HCT116 (cell line): ENCODE measurements around the gene MED13L. TPM values are rescaled to one million over a fixed set of nuclear protein-coding genes. Genes with fewer than 3 reads are reported as not detected.

Experiments
- ATAC-seq: fragments of 200-7000 bp; cut with Tn5 transposase; 2 replicates; pipeline ENCODE4 v1.9.1; 2020; ENCODE audit warnings: mild to moderate bottlenecking, moderate library complexity
- BruUV-seq: library from RNA; stranded (reverse); fragments of 400-500 nt; replicated peaks from 2 replicates; lab custom pipeline; 2021; lab: Mats Ljungman, UMichigan
- CTCF ChIA-PET: fragments of 300-600 bp; sonication (Branson Sonifier 250); formaldehyde crosslinking; loops from one replicate; lab custom pipeline; 2021; ENCODE audit warnings: antibody characterized with exemption; lab: Charles Lee
- POLR2A ChIA-PET: fragments of 300-600, 350-600 bp; sonication (Branson Sonifier 250); formaldehyde crosslinking; loops from one replicate; lab custom pipeline; 2021; ENCODE audit warnings: antibody characterized with exemption; lab: Charles Lee
- RAD21 ChIA-PET, 2 experiments: fragments of 300-600 bp; sonication (Branson Sonifier 250); formaldehyde crosslinking; loops; one replicate each; lab custom pipeline; 2023; ENCODE audit warnings: low total read pairs in 2 of 2; ENCODE audit not compliant: uncharacterized antibody in 2 of 2, unreplicated experiment in 2 of 2, low non-redundant PET in 1 of 2; lab: Charles Lee
- DNase-seq: peaks from one replicate; pipeline ENCODE4 v3.0.0-alpha.2; 2010; ENCODE audit warnings: low read depth, low spot score
- H2AFZ ChIP-seq: fragments of 200-600 bp; shearing (Covaris generic), sonication (generic); 2 replicates; pipeline ENCODE4 v1.6.1; 2017; ENCODE audit warnings: low read depth, mixed run types, mixed read lengths, antibody characterized with exemption, low read length; ENCODE audit not compliant: poor library complexity, severe bottlenecking
- H3K27ac ChIP-seq: 2 replicates; pipeline ENCODE4 v1.5.1; 2012; ENCODE audit warnings: low read depth, low read length
- H3K27me3 ChIP-seq: fragments of 200-600 bp; sonication (generic); 2 replicates; pipeline ENCODE4 v1.6.1; 2016; ENCODE audit warnings: mixed run types, low read length, mixed read lengths; ENCODE audit not compliant: insufficient read depth
- H3K36me3 ChIP-seq, 2 experiments: fragments of 200-500 bp in 1 of 2; fragments of 200-600 bp in 1 of 2; sonication (Bioruptor generic) in 1 of 2; sonication (generic) in 1 of 2; 2 replicates each; pipeline versions ENCODE4 v1.5.1 to v1.6.1; 2014 to 2016; ENCODE audit warnings: low read length in 2 of 2, inconsistent platforms in 1 of 2, mixed read lengths in 1 of 2, mixed run types in 1 of 2; ENCODE audit not compliant: insufficient read depth in 2 of 2, control insufficient read depth in 1 of 2
- H3K4me1 ChIP-seq, 2 experiments: fragments of 200-600 bp in 1 of 2; sonication (generic) in 1 of 2; 2 replicates each; pipeline versions ENCODE4 v1.5.1 to v1.6.1; 2012 to 2017; ENCODE audit warnings: low read length in 2 of 2, inconsistent platforms in 1 of 2, mild to moderate bottlenecking in 1 of 2, mixed read lengths in 1 of 2, mixed run types in 1 of 2, moderate library complexity in 1 of 2; ENCODE audit not compliant: insufficient read depth in 2 of 2, control insufficient read depth in 1 of 2
- H3K4me2 ChIP-seq: fragments of 200-600 bp; sonication (generic); 2 replicates; pipeline ENCODE4 v1.6.1; 2017; ENCODE audit warnings: mixed run types, low read length, mixed read lengths
- H3K4me3 ChIP-seq, 2 experiments: fragments of 200-600 bp in 1 of 2; sonication (generic) in 1 of 2; replicated peaks in 1 of 2; 2 replicates each; pipeline ENCODE4 v1.5.1; 2011 to 2016; ENCODE audit warnings: low read length in 2 of 2, control low read depth in 1 of 2, low read depth in 1 of 2, mild to moderate bottlenecking in 1 of 2, mixed read lengths in 1 of 2, mixed run types in 1 of 2
- H3K79me2 ChIP-seq: fragments of 200-600 bp; sonication (generic); 2 replicates; pipeline ENCODE4 v1.6.1; 2017; ENCODE audit warnings: mild to moderate bottlenecking, mixed run types, low read length, moderate library complexity, mixed read lengths; ENCODE audit not compliant: insufficient read depth
- H3K9ac ChIP-seq: fragments of 200-600 bp; sonication (generic); 2 replicates; pipeline ENCODE4 v1.6.1; 2016; ENCODE audit warnings: low read length, mixed read lengths
- H3K9me2 ChIP-seq: fragments of 200-600 bp; sonication (generic), shearing (Covaris generic); 2 replicates; pipeline ENCODE4 v1.6.1; 2017; ENCODE audit warnings: mixed run types, mild to moderate bottlenecking, moderate library complexity; ENCODE audit not compliant: insufficient read depth
- H3K9me3 ChIP-seq, 2 experiments: fragments of 200-500 bp in 1 of 2; fragments of 200-600 bp in 1 of 2; sonication (Bioruptor generic) in 1 of 2; sonication (generic) in 1 of 2; 2 replicates each; pipeline ENCODE4 v1.6.1; 2014 to 2017; ENCODE audit warnings: low read length in 2 of 2, mixed read lengths in 2 of 2, inconsistent platforms in 1 of 2, low read depth in 1 of 2, mild to moderate bottlenecking in 1 of 2, mixed run types in 1 of 2, moderate library complexity in 1 of 2; ENCODE audit not compliant: control insufficient read depth in 1 of 2, insufficient read depth in 1 of 2
- H4K20me1 ChIP-seq: fragments of 200-600 bp; sonication (generic), shearing (Covaris generic); 2 replicates; pipeline ENCODE4 v1.6.1; 2017; ENCODE audit warnings: mixed run types, mild to moderate bottlenecking, moderate library complexity; ENCODE audit not compliant: insufficient read depth
- EGR1 ChIP-seq: IDR thresholded peaks from 2 replicates; pipeline ENCODE4 v1.6.1; 2012; ENCODE audit warnings: low read depth
- ELF1 ChIP-seq: IDR thresholded peaks from 2 replicates; pipeline ENCODE4 v1.6.1; 2012; ENCODE audit warnings: low read depth, borderline replicate concordance
- EZH2 ChIP-seq: fragments of 200-600 bp; sonication (generic); IDR thresholded peaks from 2 replicates; pipeline ENCODE4 v1.6.1; 2017; ENCODE audit warnings: antibody characterized with exemption, mixed run types
- FOSL1 ChIP-seq: IDR thresholded peaks from 2 replicates; pipeline ENCODE4 v1.6.1; 2012; ENCODE audit warnings: low read depth
- JUND ChIP-seq: IDR thresholded peaks from 2 replicates; pipeline ENCODE4 v1.6.1; 2012
- POLR2A ChIP-seq: IDR thresholded peaks from 2 replicates; pipeline ENCODE4 v1.7.0; 2011; ENCODE audit warnings: borderline replicate concordance; ENCODE audit not compliant: insufficient read depth, insufficient read length; ENCODE audit errors: extremely low read depth
- POLR2AphosphoS5 ChIP-seq: IDR thresholded peaks from 2 replicates; pipeline ENCODE4 v1.6.1; 2011; ENCODE audit warnings: mild to moderate bottlenecking, low read depth, low read length, moderate library complexity
- SIN3A ChIP-seq: IDR thresholded peaks from 2 replicates; pipeline ENCODE4 v1.6.1; 2012; ENCODE audit warnings: low read depth
- SP1 ChIP-seq: IDR thresholded peaks from 2 replicates; pipeline ENCODE4 v1.6.1; 2012; ENCODE audit warnings: low read depth
- YY1 ChIP-seq: IDR thresholded peaks from 2 replicates; pipeline ENCODE4 v1.6.1; 2011; ENCODE audit warnings: low read length, low read depth, moderate library complexity, mild to moderate bottlenecking; ENCODE audit not compliant: insufficient replicate concordance; ENCODE audit errors: extremely low read depth
- ZBTB33 ChIP-seq: IDR thresholded peaks from 2 replicates; pipeline ENCODE4 v1.6.1; 2011; ENCODE audit warnings: mild to moderate bottlenecking, low read length, moderate library complexity; ENCODE audit not compliant: insufficient replicate concordance; ENCODE audit errors: extremely low read depth
- ZFX ChIP-seq: fragments of 450-650 bp; IDR thresholded peaks from 2 replicates; pipeline ENCODE4 v1.6.1; 2017
- ZNF274 ChIP-seq: fragments of 200-500 bp; sonication (Bioruptor generic); IDR thresholded peaks from 2 replicates; pipeline ENCODE4 v1.6.1; 2014; ENCODE audit warnings: mild to moderate bottlenecking, low read depth, low read length, inconsistent platforms
- intact Hi-C: fragments of 100-400 bp; cut with micrococcal nuclease; formaldehyde crosslinking; loops from 2 replicates; pipeline ENCODE4 v1.10.0; 2022
- total RNA-seq: library from RNA; stranded (reverse); gene quantifications from one replicate; pipeline ENCODE4 v1.2.1, GENCODE V29; 2021; ENCODE audit not compliant: unreplicated experiment

MED13L gene
- total RNA-seq, 1 experiment from 2014 or later = 176 TPM

GRCh38 chr12:115964626-115965025 lies 312.9 kb downstream of the MED13L start:
- H3K4me2 ChIP-seq = no peak overlapping the region
- peaks cover 9% of the 10 kb centered on the region; the same call in 1 of the 2 replicates for H3K79me2 ChIP-seq
- ChIA-PET RAD21 (no interaction called here), CTCF (no interaction called here), POLR2A (no interaction called here)
- no peaks in the 10 kb centered on the region for H3K27me3 ChIP-seq
- ATAC-seq = no peak
- no peaks in the 10 kb centered on the region for H3K9me3 ChIP-seq
- intact Hi-C loops = no loop called here
- no peaks in the 10 kb centered on the region for H3K9me2 ChIP-seq
- H3K9ac ChIP-seq = no peak overlapping the region
- no peak for DNase-seq
- no peak for TF ChIP-seq ZFX
- no peak for TF ChIP-seq ELF1
- TF ChIP-seq YY1 = no peak
- TF ChIP-seq FOSL1 = no peak
- TF ChIP-seq EZH2 = no peak
- no peak for TF ChIP-seq POLR2A
- TF ChIP-seq EGR1 = no peak
- no peak for TF ChIP-seq ZBTB33
- no peak for TF ChIP-seq SIN3A
- TF ChIP-seq ZNF274 = no peak
- no peak for TF ChIP-seq POLR2AphosphoS5
- no peak for TF ChIP-seq JUND
- no peak for TF ChIP-seq SP1
- H3K4me3 ChIP-seq = no peak overlapping the region
- no TSS peak for BruUV-seq
- H4K20me1 ChIP-seq = no peaks in the 10 kb centered on the region
- peaks cover 0 to 5% of the 10 kb centered on the region in 2 experiments; a peak in 1 of 4 replicates for H3K4me1 ChIP-seq
- H2AFZ ChIP-seq = no peak overlapping the region
- no peak overlapping the region for H3K27ac ChIP-seq
- peaks cover 67 to 70% of the 10 kb centered on the region in 2 experiments for H3K36me3 ChIP-seq
